ENCODE results near the gene CNTLN. TPM values are rescaled to one million over a fixed set of nuclear protein-coding genes. Genes with fewer than 3 reads are reported as not detected.
"Not testable (repeated sequence)": the region's sequence is repeated elsewhere in the genome, so short reads cannot be mapped to it uniquely, and the experiment has no call there.

Gene CNTLN
- total RNA-seq, 2 donors from 2014 or later, result 1.6 to 2.0 TPM

- no peak for DNase-seq
- intact Hi-C loops (cut with DNase I, micrococcal nuclease), result no loop called here
These were observed 232.2 kb downstream of the CNTLN start for GRCh38 chr9:17367035-17367434.

GRCh38 chr9:17380126-17380861 lies 245.5 kb downstream of the CNTLN start:
- intact Hi-C loops (cut with DNase I, micrococcal nuclease), result no loop called here
- no peak for DNase-seq
- ATAC-seq, result no peak

More at GRCh38 chr9:17367035-17367434, 232.2 kb downstream of the CNTLN start:
- no peak for ATAC-seq

GRCh38 chr9:17387565-17387964 lies 252.7 kb downstream of the CNTLN start:
- no peak for ATAC-seq
- no peak for DNase-seq
- intact Hi-C loops (cut with DNase I, micrococcal nuclease), result no loop called here

- ATAC-seq (no peak), DNase-seq (no peak)
- intact Hi-C loops (cut with DNase I, micrococcal nuclease), result no loop called here
These were observed 254.2 kb downstream of the CNTLN start for GRCh38 chr9:17389026-17389425.

GRCh38 chr9:17394881-17395510 lies 260.2 kb downstream of the CNTLN start:
- intact Hi-C loops (cut with DNase I, micrococcal nuclease), result no loop called here
- ATAC-seq (no peak), DNase-seq (no peak)

- ATAC-seq; DNase-seq; intact Hi-C loops (cut with DNase I, micrococcal nuclease): not testable (repeated sequence)
These were observed 262.4 kb downstream of the CNTLN start for GRCh38 chr9:17397166-17397728.

- intact Hi-C loops (cut with DNase I, micrococcal nuclease), result no loop called here
- no peak for ATAC-seq
- no peak for DNase-seq
These were observed 263.5 kb downstream of the CNTLN start for GRCh38 chr9:17398350-17398749.

- DNase-seq, result no peak
- ATAC-seq, result no peak
- intact Hi-C loops (cut with DNase I, micrococcal nuclease), result no loop called here
These were observed 267.0 kb downstream of the CNTLN start for GRCh38 chr9:17401858-17402257.

- DNase-seq (no peak), ATAC-seq (no peak)
- intact Hi-C loops (cut with DNase I, micrococcal nuclease), result no loop called here
These were observed 267.5 kb downstream of the CNTLN start for GRCh38 chr9:17402309-17402708.

- ATAC-seq (no peak), DNase-seq (no peak)
- intact Hi-C loops (cut with DNase I, micrococcal nuclease), result no loop called here
These were observed 268.7 kb downstream of the CNTLN start for GRCh38 chr9:17403539-17403938.

GRCh38 chr9:17414986-17415385 lies 280.1 kb downstream of the CNTLN start:
- intact Hi-C loops (cut with DNase I, micrococcal nuclease), result no loop called here
- ATAC-seq, result no peak

GRCh38 chr9:17422994-17423680 lies 288.3 kb downstream of the CNTLN start:
- ATAC-seq (peak; percentile 98), DNase-seq (peak; percentile 34)
- intact Hi-C loops (cut with DNase I, micrococcal nuclease), result no loop called here

More at GRCh38 chr9:17414986-17415385, 280.1 kb downstream of the CNTLN start:
- no peak for DNase-seq

- no peak for ATAC-seq
- no peak for DNase-seq
- intact Hi-C loops (cut with DNase I, micrococcal nuclease), result no loop called here
These were observed 288.8 kb downstream of the CNTLN start for GRCh38 chr9:17423681-17424011.

- intact Hi-C loops (cut with DNase I, micrococcal nuclease), result no loop called here
- ATAC-seq (no peak), DNase-seq (no peak)
These were observed 290.5 kb downstream of the CNTLN start for GRCh38 chr9:17425384-17425783.

GRCh38 chr9:17433526-17433925 lies 298.7 kb downstream of the CNTLN start:
- DNase-seq (no peak), ATAC-seq (no peak)
- intact Hi-C loops (cut with DNase I, micrococcal nuclease), result no loop called here

GRCh38 chr9:17436854-17437253 lies 302.0 kb downstream of the CNTLN start:
- no peak for ATAC-seq
- intact Hi-C loops (cut with DNase I, micrococcal nuclease), result no loop called here
- no peak for DNase-seq

- ATAC-seq, result no peak
- intact Hi-C loops (cut with DNase I, micrococcal nuclease), result no loop called here
These were observed 303.0 kb downstream of the CNTLN start for GRCh38 chr9:17437813-17438212.

GRCh38 chr9:17445126-17445525 lies 310.3 kb downstream of the CNTLN start:
- ATAC-seq; DNase-seq; intact Hi-C loops (cut with DNase I, micrococcal nuclease): not testable (repeated sequence)

More at GRCh38 chr9:17437813-17438212, 303.0 kb downstream of the CNTLN start:
- DNase-seq, result no peak

GRCh38 chr9:17453751-17454150 lies 318.9 kb downstream of the CNTLN start:
- no peak for DNase-seq
- ATAC-seq, result no peak
- intact Hi-C loops (cut with DNase I, micrococcal nuclease), result no loop called here
